Esophagus (tissue), 2 donors: ENCODE measurements around the gene COPE. TPM values are rescaled to one million over a fixed set of nuclear protein-coding genes. Genes with fewer than 3 reads are reported as not detected.

Source experiments
- H3K27ac ChIP-seq, 2 donors: one replicate each; pipeline ENCODE4 v1.5.1; 2013; ENCODE audit warnings: low read depth in 2 of 2, mild to moderate bottlenecking in 2 of 2, inconsistent platforms in 1 of 2, low read length in 1 of 2, moderate library complexity in 1 of 2
- H3K27me3 ChIP-seq, 2 donors: one replicate each; pipeline ENCODE4 v1.6.1; 2013; ENCODE audit warnings: low read length in 2 of 2, control low read depth in 1 of 2, mild to moderate bottlenecking in 1 of 2; ENCODE audit not compliant: insufficient read depth in 2 of 2, control insufficient read depth in 1 of 2
- H3K36me3 ChIP-seq, 2 donors: one replicate each; pipeline ENCODE4 v1.6.1; 2013; ENCODE audit warnings: low read length in 1 of 2; ENCODE audit not compliant: control insufficient read depth in 2 of 2, insufficient read depth in 2 of 2
- H3K4me1 ChIP-seq, 2 donors: one replicate each; pipeline ENCODE4 v1.6.1; 2013; ENCODE audit warnings: low read length in 1 of 2; ENCODE audit not compliant: control insufficient read depth in 2 of 2, insufficient read depth in 2 of 2
- H3K4me3 ChIP-seq, 2 donors: one replicate each; pipeline ENCODE4 v1.5.1; 2013; ENCODE audit warnings: low read length in 2 of 2, mild to moderate bottlenecking in 2 of 2, low read depth in 1 of 2, moderate library complexity in 1 of 2
- H3K9me3 ChIP-seq, 2 donors: one replicate each; pipeline ENCODE4 v1.6.1; 2013; ENCODE audit warnings: mild to moderate bottlenecking in 2 of 2, low read depth in 1 of 2, low read length in 1 of 2, moderate library complexity in 1 of 2; ENCODE audit not compliant: control insufficient read depth in 2 of 2, insufficient read depth in 1 of 2
- WGBS, 2 donors: extraction: QIAGEN DNeasy Blood & Tissue Kit; methylation state at CpG; one replicate each; pipeline ENCODE4 v1.1.7; 2013; 5-methylcytosine and 5-hydroxymethylcytosine counted together
- polyA plus RNA-seq, 2 donors: library from polyadenylated mRNA; stranded (reverse); fragments of 200-250 nt; gene quantifications; one replicate each; pipeline ENCODE4 v1.2.3, GENCODE V29; 2013
- donor health status: healthy with polysubstance abuse.
- donor health status: Bipolar disorder and iron deficiency.

The COPE gene
- polyA plus RNA-seq, 2 donors = 192 to 214 TPM

DNA sequence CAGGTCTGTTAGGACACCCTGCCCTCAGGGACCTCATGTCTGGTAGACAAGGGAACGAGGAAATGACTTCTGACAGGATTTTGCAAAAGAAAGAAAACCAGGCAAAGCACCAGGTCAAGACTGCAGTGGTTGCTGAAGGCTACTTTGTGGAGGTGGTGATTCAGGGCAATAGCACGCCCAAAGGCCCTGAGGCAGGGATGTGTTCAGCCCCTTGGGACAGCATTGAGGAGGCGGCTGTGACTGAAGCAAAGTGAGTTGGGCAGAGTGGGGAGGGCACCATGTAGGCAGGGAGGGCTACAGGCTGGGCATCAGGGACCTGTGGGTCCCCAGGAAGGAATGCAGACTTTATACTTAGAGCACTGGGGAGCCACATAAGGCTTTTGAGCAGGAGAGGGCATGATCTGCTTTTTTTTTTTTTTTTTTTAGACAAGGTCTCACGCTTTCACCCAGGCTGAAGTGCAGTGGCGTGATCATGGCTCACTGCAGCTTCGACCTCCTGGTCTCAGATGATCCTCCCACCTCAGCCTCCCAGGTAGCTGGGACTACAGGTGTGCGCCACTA is 32.6 kb upstream of the COPE start:
- no peaks in the 10 kb centered on the region for H3K27me3 ChIP-seq
- H3K36me3 ChIP-seq = no peaks in the 10 kb centered on the region
- WGBS, 2 donors = 75 to 76% methylated on average over 7 of the region's 7 CpGs
- peaks cover 0 to 4% of the 10 kb centered on the region in 2 donors for H3K4me1 ChIP-seq
- H3K9me3 ChIP-seq = no peaks in the 10 kb centered on the region
- no peak overlapping the region for H3K27ac ChIP-seq
- no peak overlapping the region for H3K4me3 ChIP-seq

GRCh38 chr19:18949858-18950257 is 30.7 kb upstream of the COPE start:
- Histone ChIP-seq H3K27ac (no peak overlapping the region), H3K4me3 (no peak overlapping the region), H3K27me3 (no peaks in the 10 kb centered on the region), H3K36me3 (no peaks in the 10 kb centered on the region), H3K9me3 (no peaks in the 10 kb centered on the region), H3K4me1 (peaks cover 0 to 4% of the 10 kb centered on the region in 2 donors)
- WGBS, 2 donors = 96% methylated on average over 3 of the region's 3 CpGs

- peaks cover 0 to 4% of the 10 kb centered on the region in 2 donors for H3K4me1 ChIP-seq
- H3K9me3 ChIP-seq = no peaks in the 10 kb centered on the region
- H3K36me3 ChIP-seq = no peaks in the 10 kb centered on the region
- no peak overlapping the region for H3K4me3 ChIP-seq
- 84 to 87% methylated on average over 5 of the region's 5 CpGs for WGBS, 2 donors
- H3K27ac ChIP-seq = no peak overlapping the region
- H3K27me3 ChIP-seq = no peaks in the 10 kb centered on the region
These were observed 29.8 kb upstream of the COPE start for GRCh38 chr19:18948976-18949356.

DNA sequence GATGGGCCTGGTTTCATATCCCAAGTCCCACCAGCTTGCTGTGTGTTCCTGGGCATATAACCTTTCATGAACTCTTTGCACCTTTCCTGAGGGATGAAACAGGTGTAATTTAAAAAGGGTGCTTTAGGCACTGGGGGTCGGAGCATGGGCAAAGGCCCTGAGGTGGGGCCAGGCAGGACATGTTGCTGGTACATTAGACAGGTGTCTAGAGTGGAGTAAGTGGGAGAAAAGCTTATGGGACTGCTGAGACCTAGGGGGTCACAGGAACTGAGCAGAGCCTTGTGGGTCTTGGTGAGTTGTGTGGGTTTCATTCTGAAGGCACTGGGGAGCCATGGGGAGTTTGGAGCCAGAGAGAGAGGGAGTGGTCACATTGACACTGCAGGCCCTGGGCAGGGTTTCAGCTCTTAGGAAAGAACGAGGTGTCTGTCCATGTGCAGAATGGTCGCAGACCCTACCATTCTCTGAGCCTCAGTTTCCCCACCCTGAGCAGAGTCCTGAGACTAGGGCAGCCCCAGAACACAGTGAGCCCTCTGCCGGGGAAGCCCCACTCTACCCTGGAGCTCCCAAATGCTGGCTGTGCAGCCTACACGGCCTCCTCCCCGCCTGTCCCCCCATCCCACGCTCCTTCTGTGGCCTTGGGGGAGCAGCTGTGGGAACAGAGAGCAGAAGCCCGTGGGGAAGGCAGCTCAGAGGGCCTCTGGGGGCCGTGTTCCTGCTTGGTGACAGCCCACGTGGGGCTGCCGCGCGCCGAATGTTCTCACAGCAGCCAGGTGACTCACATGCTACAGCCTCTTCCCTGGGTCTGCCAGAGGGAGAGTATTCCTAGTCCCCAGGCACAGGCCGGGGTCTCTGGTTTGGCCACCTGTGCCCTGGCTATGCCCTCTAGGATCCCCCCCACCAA is 29.1 kb upstream of the COPE start:
- Histone ChIP-seq H3K9me3 (no peaks in the 10 kb centered on the region), H3K27me3 (no peaks in the 10 kb centered on the region), H3K4me3 (no peak overlapping the region), H3K36me3 (no peaks in the 10 kb centered on the region), H3K27ac (no peak overlapping the region), H3K4me1 (peaks cover 0 to 4% of the 10 kb centered on the region in 2 donors)
- 75% methylated on average over 14 to 15 of the region's 15 CpGs for WGBS, 2 donors

DNA sequence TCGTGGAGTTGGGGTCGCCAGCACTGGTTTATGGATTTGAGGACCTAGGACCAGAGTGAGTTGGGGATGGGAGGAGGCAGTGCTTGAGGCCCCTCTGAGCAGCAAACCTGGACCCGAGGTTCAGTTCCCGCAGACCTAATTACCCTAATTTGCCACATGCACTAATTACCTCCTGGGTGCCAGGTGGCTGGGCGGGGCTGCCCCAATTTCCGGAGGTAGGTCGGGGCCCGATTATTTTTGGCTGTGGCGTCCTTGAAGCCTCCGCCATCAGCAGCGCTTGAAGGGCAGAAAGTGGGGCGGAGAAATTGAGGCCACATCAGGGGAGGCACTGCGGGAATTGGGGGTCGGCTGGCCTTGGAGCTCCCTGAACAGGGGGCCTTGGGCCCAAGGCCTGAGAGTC is 27.7 kb upstream of the COPE start:
- Histone ChIP-seq H3K4me3 (no peak overlapping the region), H3K36me3 (no peaks in the 10 kb centered on the region), H3K4me1 (peaks cover 0 to 4% of the 10 kb centered on the region in 2 donors), H3K27me3 (no peaks in the 10 kb centered on the region), H3K9me3 (no peaks in the 10 kb centered on the region), H3K27ac (no peak overlapping the region)
- 74 to 82% methylated on average over 14 of the region's 14 CpGs for WGBS, 2 donors

DNA sequence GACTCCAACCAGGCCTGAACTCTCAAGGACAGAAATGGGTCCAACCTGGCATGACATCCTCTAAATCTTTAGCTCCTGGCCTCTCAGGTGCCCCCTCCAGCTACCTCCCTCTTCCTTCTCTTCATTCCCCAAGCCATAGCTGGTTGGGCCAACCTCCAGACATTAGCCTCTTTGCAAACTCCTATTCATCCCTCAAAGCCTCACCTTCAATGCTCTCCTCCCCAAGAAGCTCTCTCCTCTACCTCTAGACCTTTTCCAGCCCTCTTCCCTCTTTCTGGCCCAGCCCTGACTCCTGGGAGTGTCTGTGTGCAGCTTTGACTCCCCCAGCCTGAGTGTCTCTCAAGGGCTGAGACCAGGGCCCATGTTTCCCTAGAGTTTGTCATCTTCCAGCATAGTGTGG is 27.1 kb upstream of the COPE start:
- no peak overlapping the region for H3K27ac ChIP-seq
- no peaks in the 10 kb centered on the region for H3K36me3 ChIP-seq
- no peaks in the 10 kb centered on the region for H3K9me3 ChIP-seq
- no peak overlapping the region for H3K4me3 ChIP-seq
- H3K27me3 ChIP-seq = no peaks in the 10 kb centered on the region
- no peaks in the 10 kb centered on the region for H3K4me1 ChIP-seq

DNA sequence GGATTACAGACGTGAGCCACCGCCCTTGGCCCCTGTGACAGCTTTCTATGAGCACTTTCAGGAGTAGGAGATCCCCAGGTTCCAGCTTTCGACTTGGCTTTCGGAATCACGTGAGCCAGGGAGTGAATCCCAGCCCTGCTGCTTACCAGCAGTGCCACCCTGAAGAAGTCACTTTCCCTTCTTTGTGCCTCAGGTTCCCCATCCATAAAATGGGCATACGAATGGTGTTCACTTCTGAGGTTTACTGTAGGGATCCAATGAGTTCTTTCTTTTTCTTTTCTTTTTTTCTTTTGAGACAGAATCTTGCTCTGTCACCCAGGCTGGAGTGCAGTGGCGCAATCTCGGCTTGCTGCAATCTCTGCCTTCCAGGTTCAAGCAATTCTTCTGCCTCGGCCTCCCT is 26.1 kb upstream of the COPE start:
- H3K36me3 ChIP-seq = no peaks in the 10 kb centered on the region
- H3K27me3 ChIP-seq = no peaks in the 10 kb centered on the region
- H3K4me1 ChIP-seq = no peaks in the 10 kb centered on the region
- 86 to 90% methylated on average over 9 of the region's 9 CpGs for WGBS, 2 donors
- H3K27ac ChIP-seq = no peak overlapping the region
- no peaks in the 10 kb centered on the region for H3K9me3 ChIP-seq
- H3K4me3 ChIP-seq = no peak overlapping the region

DNA sequence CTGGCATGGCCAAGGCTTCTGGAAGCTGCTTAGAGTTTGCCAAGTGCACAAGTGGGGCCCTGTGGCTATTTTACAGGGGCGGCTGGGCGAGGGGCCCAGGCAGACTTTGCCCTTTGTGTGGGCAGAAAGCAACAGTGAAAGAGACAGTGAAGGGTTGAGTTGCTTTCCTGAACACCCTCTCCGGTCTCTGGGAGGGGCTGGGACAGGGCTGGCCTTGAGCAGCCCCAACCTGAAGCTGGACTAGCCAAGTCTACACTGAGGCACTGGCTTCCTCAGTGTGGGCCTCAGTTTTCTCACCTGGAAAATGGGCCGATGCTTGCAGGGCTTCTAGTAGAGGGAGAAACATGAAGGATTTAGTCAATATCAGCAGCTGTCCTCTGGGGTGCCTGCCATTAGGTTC is 24.3 kb upstream of the COPE start:
- 55 to 62% methylated on average over 4 of the region's 4 CpGs for WGBS, 2 donors
- no peak overlapping the region for H3K4me3 ChIP-seq
- H3K4me1 ChIP-seq = peaks cover 0 to 2% of the 10 kb centered on the region in 2 donors
- H3K27ac ChIP-seq = no peak overlapping the region
- no peaks in the 10 kb centered on the region for H3K9me3 ChIP-seq
- no peaks in the 10 kb centered on the region for H3K36me3 ChIP-seq
- H3K27me3 ChIP-seq = no peaks in the 10 kb centered on the region

- no peak overlapping the region for H3K4me3 ChIP-seq
- no peak overlapping the region for H3K27ac ChIP-seq
- H3K27me3 ChIP-seq = no peaks in the 10 kb centered on the region
- peaks cover 0 to 2% of the 10 kb centered on the region in 2 donors for H3K4me1 ChIP-seq
- H3K9me3 ChIP-seq = no peaks in the 10 kb centered on the region
- H3K36me3 ChIP-seq = no peaks in the 10 kb centered on the region
- 71 to 73% methylated on average over 6 of the region's 6 CpGs for WGBS, 2 donors
These were observed 23.5 kb upstream of the COPE start for GRCh38 chr19:18942692-18943091.
